HG03565 (cell line): ENCODE results near the gene CAPZB.
A peak's percentile ranks its signal among the peaks of the same experiment; 100 is the strongest.

ENCODE experiments used
- ATAC-seq: cut with Tn5 transposase; IDR thresholded peaks from one replicate; pipeline ENCODE4 v1.9.1; 2021; ENCODE audit warnings: mild to moderate bottlenecking, moderate library complexity; ENCODE audit not compliant: unreplicated experiment

Gene CAPZB

GRCh38 chr1:19472174-19472573 is 13.2 kb downstream of the CAPZB start:
- no peak for ATAC-seq

GRCh38 chr1:19469004-19469403 is 16.3 kb downstream of the CAPZB start:
- ATAC-seq, result peak; percentile 7

- no peak for ATAC-seq
These were observed 16.9 kb downstream of the CAPZB start for GRCh38 chr1:19468397-19468956.

GRCh38 chr1:19467199-19468187 is 17.8 kb downstream of the CAPZB start:
- no peak for ATAC-seq

- no peak for ATAC-seq
These were observed 19.2 kb downstream of the CAPZB start for GRCh38 chr1:19466112-19466561.

GRCh38 chr1:19465650-19466049 is 19.7 kb downstream of the CAPZB start:
- ATAC-seq, result no peak

- no peak for ATAC-seq
These were observed 20.2 kb downstream of the CAPZB start for GRCh38 chr1:19465123-19465522.

GRCh38 chr1:19464696-19465095 is 20.6 kb downstream of the CAPZB start:
- ATAC-seq, result no peak

GRCh38 chr1:19463504-19463803 is 21.9 kb downstream of the CAPZB start:
- ATAC-seq, result no peak

GRCh38 chr1:19462781-19463503 is 22.4 kb downstream of the CAPZB start:
- peak; percentile 61 for ATAC-seq

GRCh38 chr1:19461220-19461554 is 24.2 kb downstream of the CAPZB start:
- no peak for ATAC-seq

GRCh38 chr1:19460535-19461219 is 24.7 kb downstream of the CAPZB start:
- ATAC-seq, result no peak

- no peak for ATAC-seq
These were observed 26.4 kb downstream of the CAPZB start for GRCh38 chr1:19458815-19459417.

- ATAC-seq, result no peak
These were observed 27.7 kb downstream of the CAPZB start for GRCh38 chr1:19457607-19458006.

GRCh38 chr1:19456968-19457441 is 28.3 kb downstream of the CAPZB start:
- ATAC-seq, result no peak

- no peak for ATAC-seq
These were observed 30.0 kb downstream of the CAPZB start for GRCh38 chr1:19455353-19455752.

- no peak for ATAC-seq
These were observed 30.8 kb downstream of the CAPZB start for GRCh38 chr1:19454265-19455146.

- ATAC-seq, result no peak
These were observed 31.6 kb downstream of the CAPZB start for GRCh38 chr1:19453741-19454201.

- no peak for ATAC-seq
These were observed 33.1 kb downstream of the CAPZB start for GRCh38 chr1:19452221-19452663.
